Urinary bladder (tissue), 4 donors: ENCODE data around the gene TP53TG5. TPM values are rescaled to one million over a fixed set of nuclear protein-coding genes. Genes with fewer than 3 reads are reported as not detected.

ENCODE experiments used
- DNase-seq: peaks from one replicate; pipeline ENCODE4 v3.0.0-alpha.2; 2015; ENCODE audit errors: extremely low spot score
- H3K27ac ChIP-seq: one replicate; pipeline ENCODE4 v1.5.1; 2013; ENCODE audit warnings: low read depth, mild to moderate bottlenecking, moderate library complexity
- H3K36me3 ChIP-seq: one replicate; pipeline ENCODE4 v1.6.1; 2013; ENCODE audit warnings: mild to moderate bottlenecking, moderate library complexity; ENCODE audit not compliant: insufficient read depth
- H3K4me1 ChIP-seq: one replicate; pipeline ENCODE4 v1.6.1; 2013; ENCODE audit warnings: mild to moderate bottlenecking, moderate library complexity; ENCODE audit not compliant: insufficient read depth
- H3K4me3 ChIP-seq: one replicate; pipeline ENCODE4 v1.5.1; 2013; ENCODE audit warnings: low read depth, low read length
- WGBS: extraction: QIAGEN DNeasy Blood & Tissue Kit; methylation state at CpG from one replicate; pipeline ENCODE4 v1.1.7; 2013; 5-methylcytosine and 5-hydroxymethylcytosine counted together
- polyA plus RNA-seq: library from polyadenylated mRNA; stranded (reverse); fragments of 200-250 nt; gene quantifications from one replicate; pipeline ENCODE4 v1.2.3, GENCODE V29; 2013
- total RNA-seq: library from RNA; depleted of rRNA; stranded (reverse); fragments of >200 nt; gene quantifications from one replicate; pipeline ENCODE4 v1.2.3, GENCODE V29; 2014
- donor health status: healthy with polysubstance abuse.
- donor health status: healthy.

The TP53TG5 gene
- total and polyA plus RNA-seq, 2 donors: 0.69 to 0.96 TPM

DNA sequence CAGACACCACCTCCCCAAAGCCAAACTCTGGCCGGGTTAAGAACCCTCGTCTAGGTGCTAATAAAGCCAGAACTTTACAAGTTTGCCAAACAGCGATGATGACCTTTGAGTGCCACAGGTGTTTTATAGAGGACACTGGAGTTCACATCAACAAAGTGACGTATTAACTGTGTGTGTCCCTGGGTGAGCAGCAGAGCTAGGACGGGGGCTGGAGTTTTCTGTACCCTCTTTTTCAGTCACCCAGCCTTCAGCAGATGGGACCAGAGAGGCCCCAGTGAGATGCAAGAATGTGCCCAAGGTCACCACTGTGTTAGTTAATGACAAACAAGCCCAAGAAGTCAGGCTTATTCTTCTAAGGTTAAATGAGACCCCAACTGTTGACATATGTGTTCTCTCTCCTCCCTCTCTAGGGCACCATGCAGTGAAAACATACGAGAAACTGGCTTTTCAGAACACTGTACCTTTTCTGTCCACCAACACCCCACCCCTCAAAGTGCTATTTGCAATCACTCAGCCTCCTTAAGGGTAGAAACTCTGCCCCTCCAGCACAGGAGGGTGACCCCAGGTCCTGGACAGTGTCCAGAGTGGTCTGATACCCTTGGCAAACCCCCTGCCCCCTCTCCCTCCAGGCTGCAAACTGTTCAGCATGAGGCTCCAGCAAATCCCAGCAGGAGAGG, 35.1 kb downstream of the TP53TG5 start:
- Histone ChIP-seq H3K4me1 (no peaks in the 10 kb centered on the region), H3K36me3 (no peaks in the 10 kb centered on the region), H3K27ac (peak overlapping the region; percentile 95), H3K4me3 (no peak overlapping the region)
- WGBS: 53% methylated on average over 6 of the region's 6 CpGs
- DNase-seq: no peak

DNA sequence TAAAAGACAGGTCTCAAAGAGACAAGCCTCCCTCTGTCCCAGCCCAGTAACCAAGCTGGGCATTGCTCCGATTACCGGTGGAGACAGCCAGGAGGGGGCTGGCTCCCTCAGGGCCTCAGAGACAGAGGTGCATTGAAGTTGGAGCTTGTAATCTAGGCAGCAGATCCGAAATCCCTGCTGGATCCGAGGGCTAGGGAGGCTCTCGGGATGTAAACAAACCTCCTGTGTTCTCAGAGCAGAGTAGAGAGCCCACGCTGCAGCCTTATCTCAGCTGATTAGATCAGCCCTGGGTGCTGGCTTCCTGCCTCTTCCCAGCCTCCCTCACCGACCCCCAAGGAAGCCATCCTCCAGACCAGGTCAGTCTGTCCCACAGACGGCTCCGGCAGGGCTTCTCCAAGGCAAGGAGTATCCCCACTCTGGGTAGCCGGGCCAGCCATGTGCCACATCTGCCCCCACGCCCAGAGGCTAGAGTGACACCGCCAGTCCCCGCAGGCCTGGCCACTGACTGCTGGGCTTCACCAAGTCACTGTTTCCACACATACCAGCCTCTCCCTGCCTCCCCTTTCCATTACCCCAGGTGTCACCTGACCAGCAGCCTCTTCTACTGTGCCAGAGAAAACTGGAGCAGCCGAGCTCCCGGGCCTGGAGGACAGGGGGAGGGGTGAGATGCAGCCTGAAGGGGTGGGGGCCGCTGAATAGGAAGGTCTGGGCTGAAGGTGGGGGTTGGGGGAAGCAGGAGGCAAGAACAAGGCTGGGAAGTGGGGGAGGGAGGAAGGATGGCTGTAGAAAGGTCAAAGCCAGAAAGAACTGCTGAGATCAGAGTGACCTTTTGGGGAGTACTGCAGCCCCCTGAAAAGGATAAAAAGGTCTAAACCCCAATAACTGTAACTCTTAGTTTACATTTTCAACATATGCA, 35.9 kb downstream of the TP53TG5 start:
- Histone ChIP-seq H3K4me1 (no peaks in the 10 kb centered on the region), H3K4me3 (no peak overlapping the region), H3K27ac (peak overlapping the region; percentile 95), H3K36me3 (no peaks in the 10 kb centered on the region)
- WGBS: 21% methylated on average over 16 of the region's 16 CpGs
- no peak for DNase-seq

DNA sequence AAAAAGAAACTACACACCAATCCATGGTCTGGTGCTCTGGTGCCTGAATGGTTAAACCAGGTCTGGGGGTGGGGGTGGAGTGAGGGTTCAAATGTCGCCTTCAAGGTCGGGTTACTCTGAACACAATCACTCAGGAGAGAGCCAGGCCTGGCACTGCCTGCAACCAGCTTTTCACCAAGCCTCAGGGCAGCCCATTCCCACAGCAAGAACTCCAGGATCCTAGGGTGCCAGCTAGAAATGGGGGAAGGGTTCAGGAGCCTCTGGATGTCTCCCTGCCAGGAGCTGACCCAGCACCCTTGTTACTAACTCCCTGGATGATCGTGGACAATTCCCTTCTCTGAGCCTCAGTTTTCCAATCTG, 36.6 kb downstream of the TP53TG5 start:
- Histone ChIP-seq H3K27ac (peak overlapping the region; percentile 95), H3K36me3 (no peaks in the 10 kb centered on the region), H3K4me1 (no peaks in the 10 kb centered on the region), H3K4me3 (no peak overlapping the region)
- no peak for DNase-seq
- 33% methylated on average over 3 of the region's 3 CpGs for WGBS

DNA sequence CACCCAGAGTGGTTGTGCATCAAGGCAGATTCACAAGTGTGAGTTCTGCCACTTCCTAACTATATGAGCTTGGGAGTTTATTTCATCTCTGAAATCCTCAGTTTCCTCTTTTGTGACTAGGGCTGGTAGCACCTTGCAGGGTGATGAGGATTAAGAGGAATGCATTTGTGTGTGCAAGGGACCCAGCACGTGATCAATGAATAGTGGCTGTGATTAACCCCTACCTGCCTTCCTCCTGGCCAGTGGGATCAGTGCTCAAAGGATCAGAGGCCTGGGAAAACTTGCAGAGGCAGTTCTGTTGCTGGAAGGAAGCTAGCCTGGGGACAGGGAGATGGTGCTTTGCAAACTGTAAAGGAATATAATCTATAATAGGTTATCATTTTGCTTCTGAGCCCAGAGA, 37.2 kb downstream of the TP53TG5 start:
- Histone ChIP-seq H3K27ac (no peak overlapping the region), H3K36me3 (no peaks in the 10 kb centered on the region), H3K4me3 (no peak overlapping the region), H3K4me1 (no peaks in the 10 kb centered on the region)
- 54% methylated on average over 1 of the region's 1 CpG for WGBS
- DNase-seq: no peak

GRCh38 chr20:45340236-45340847, 37.8 kb downstream of the TP53TG5 start:
- no peak overlapping the region for H3K4me3 ChIP-seq
- no peak overlapping the region for H3K27ac ChIP-seq
- H3K36me3 ChIP-seq: no peaks in the 10 kb centered on the region
- DNase-seq: no peak
- no peaks in the 10 kb centered on the region for H3K4me1 ChIP-seq
- 71% methylated on average over 5 of the region's 5 CpGs for WGBS

DNA sequence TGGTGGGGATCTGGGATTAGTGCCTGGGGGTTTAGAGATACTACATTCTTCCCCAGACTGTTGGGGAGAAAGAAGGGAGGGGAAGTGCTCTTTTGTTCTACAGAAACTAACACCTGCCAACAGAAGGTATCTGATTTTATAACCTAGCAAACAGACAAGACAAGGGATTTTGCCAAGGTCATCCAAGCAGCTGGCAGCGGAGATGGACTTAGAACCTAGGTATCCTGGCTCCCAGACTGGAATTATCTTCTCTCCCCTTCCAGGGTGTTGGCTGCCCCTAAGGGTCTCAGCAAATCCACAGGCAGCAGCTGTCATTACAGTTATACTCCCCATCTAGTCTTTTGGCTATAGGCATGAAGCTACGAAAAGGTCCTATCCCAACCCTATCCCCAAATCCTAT, 38.3 kb downstream of the TP53TG5 start:
- no peak for DNase-seq
- H3K4me1 ChIP-seq: no peaks in the 10 kb centered on the region
- no peak overlapping the region for H3K4me3 ChIP-seq
- 98% methylated on average over 2 of the region's 2 CpGs for WGBS
- no peak overlapping the region for H3K27ac ChIP-seq
- no peaks in the 10 kb centered on the region for H3K36me3 ChIP-seq

DNA sequence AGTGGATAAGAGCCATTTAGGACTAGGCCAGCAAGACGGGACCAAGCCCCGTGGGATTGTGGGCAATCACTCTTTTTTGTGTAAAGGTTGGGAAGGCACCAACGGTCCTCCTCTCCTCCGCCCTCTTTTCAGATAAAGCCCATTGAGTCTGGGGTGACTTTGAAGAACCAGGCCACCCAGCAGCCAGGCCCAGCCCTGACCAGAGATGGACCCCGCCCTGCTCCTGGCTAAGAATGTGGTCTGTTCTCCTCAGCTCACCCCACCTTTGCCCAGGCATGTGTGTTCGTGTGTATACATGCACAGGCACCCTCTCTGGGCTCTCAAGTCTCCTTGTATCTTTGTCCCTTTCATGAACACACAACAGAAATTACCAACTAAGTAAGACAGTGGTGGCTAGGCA, 39.0 kb downstream of the TP53TG5 start:
- Histone ChIP-seq H3K4me1 (no peaks in the 10 kb centered on the region), H3K4me3 (no peak overlapping the region), H3K27ac (peak overlapping the region; percentile 14), H3K36me3 (no peaks in the 10 kb centered on the region)
- no peak for DNase-seq
- WGBS: 78% methylated on average over 6 of the region's 6 CpGs

DNA sequence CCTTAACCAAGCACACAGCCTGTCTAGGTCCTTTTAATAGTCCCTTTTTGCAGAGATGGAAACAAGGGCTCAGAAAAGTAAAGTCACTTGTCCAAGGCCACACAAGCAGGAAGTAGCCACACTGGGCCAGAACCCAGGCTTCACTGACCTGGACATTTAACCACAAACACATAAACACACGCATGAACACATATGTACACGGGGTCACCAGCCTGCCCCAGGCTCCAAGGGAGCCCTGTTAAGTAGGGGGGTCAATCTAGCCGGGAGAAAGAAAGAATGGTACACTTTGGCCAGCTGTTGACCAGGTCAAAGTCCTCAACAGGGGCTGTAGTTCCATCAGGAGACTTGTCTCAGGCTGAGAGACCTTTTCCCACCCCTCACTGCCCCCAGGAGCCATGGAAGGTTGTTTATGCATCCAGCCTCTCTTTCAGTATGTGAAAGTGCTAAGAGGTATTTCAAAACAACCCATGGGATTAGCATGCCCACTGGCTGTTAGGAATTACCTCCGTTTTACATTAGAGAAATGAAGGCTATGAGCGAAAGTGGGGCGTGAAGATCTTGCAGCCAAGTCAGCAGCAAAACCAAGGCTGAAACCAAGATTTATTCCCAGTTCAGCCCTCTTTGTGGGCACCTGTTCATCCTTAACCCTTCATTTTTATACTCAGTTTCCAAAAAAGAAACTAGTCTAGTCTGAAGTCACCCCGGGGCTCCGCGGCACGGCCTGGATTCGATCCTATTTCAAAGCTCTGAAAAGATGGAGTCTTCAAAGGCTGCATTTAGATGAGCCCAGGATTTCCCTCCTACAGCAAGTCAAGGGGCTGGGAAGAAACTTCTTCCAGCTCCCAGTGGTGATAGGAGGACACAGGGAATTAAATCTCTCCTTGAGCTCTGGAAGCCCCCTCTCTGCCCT, 39.7 kb downstream of the TP53TG5 start:
- Histone ChIP-seq H3K4me3 (no peak overlapping the region), H3K27ac (peak overlapping the region; percentile 14), H3K36me3 (no peaks in the 10 kb centered on the region), H3K4me1 (no peaks in the 10 kb centered on the region)
- no peak for DNase-seq
- 93% methylated on average over 11 of the region's 11 CpGs for WGBS

GRCh38 chr20:45337367-45338120, 40.6 kb downstream of the TP53TG5 start:
- Histone ChIP-seq H3K4me1 (no peaks in the 10 kb centered on the region), H3K4me3 (no peak overlapping the region), H3K36me3 (no peaks in the 10 kb centered on the region), H3K27ac (no peak overlapping the region)
- 41% methylated on average over 15 of the region's 15 CpGs for WGBS
- no peak for DNase-seq

- no peak overlapping the region for H3K27ac ChIP-seq
- no peaks in the 10 kb centered on the region for H3K36me3 ChIP-seq
- no peak overlapping the region for H3K4me3 ChIP-seq
- DNase-seq: no peak
- no peaks in the 10 kb centered on the region for H3K4me1 ChIP-seq
- 67% methylated on average over 11 of the region's 11 CpGs for WGBS
These were observed 41.4 kb downstream of the TP53TG5 start for GRCh38 chr20:45336530-45337366.

DNA sequence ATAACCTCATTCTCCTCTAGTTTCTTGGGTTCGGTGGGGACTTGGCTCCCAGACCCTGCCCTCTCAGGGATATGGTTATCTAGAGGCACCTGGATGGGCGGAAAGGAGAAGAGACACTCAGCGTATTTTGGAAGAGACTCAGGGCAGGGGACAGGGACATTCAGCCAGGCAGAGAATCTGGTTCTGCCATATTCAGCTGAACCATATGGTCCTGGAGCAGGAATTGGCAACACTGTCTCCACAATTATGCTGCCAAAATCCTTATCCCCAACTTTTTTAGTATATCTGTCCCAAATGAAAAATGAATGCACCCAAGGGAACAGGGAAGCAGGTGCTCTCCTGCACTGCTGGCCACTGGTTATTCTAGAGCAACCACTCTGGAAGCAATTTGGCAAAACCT, 47.6 kb downstream of the TP53TG5 start:
- WGBS: 95% methylated on average over 3 of the region's 3 CpGs
- no peak overlapping the region for H3K4me3 ChIP-seq
- H3K36me3 ChIP-seq: peaks cover 2% of the 10 kb centered on the region
- no peak for DNase-seq
- H3K4me1 ChIP-seq: no peaks in the 10 kb centered on the region
- no peak overlapping the region for H3K27ac ChIP-seq
